H1 (cell line): Measurements from ENCODE around the gene SLC12A5. TPM values are rescaled to one million over a fixed set of nuclear protein-coding genes. Genes with fewer than 3 reads are reported as not detected.

Experiments
- BCL11A ChIP-seq, 2 experiments: IDR thresholded peaks; one replicate each; pipeline ENCODE4 v1.6.1; 2011; ENCODE audit warnings: low read depth in 2 of 2, low read length in 2 of 2, mild to moderate bottlenecking in 2 of 2
- BRCA1 ChIP-seq: IDR thresholded peaks from 2 replicates; pipeline ENCODE4 v1.6.1; 2012; ENCODE audit warnings: low read depth, low read length, improper control_type of control experiment
- CREB1 ChIP-seq: IDR thresholded peaks from 2 replicates; pipeline ENCODE4 v1.6.1; 2012; ENCODE audit warnings: inconsistent platforms
- EP300 ChIP-seq, 2 experiments: IDR thresholded peaks; 1 replicate in 1 of 2; 2 replicates in 1 of 2; pipeline ENCODE4 v1.6.1; 2011 to 2012; ENCODE audit warnings: low read depth in 2 of 2, low read length in 2 of 2, mild to moderate bottlenecking in 2 of 2, borderline replicate concordance in 1 of 2, inconsistent platforms in 1 of 2, moderate library complexity in 1 of 2
- HDAC6 ChIP-seq: IDR thresholded peaks from one replicate; pipeline ENCODE4 v1.7.1; 2012; ENCODE audit warnings: low read depth, mild to moderate bottlenecking, inconsistent platforms, low read length, moderate library complexity
- POLR2A ChIP-seq, 2 experiments: IDR thresholded peaks; 1 replicate in 1 of 2; 2 replicates in 1 of 2; pipeline ENCODE4 v1.6.1; 2011; ENCODE audit warnings: low read depth in 2 of 2, low read length in 2 of 2, mild to moderate bottlenecking in 2 of 2; ENCODE audit errors: control extremely low read depth in 1 of 2
- RNF2 ChIP-seq: fragments of 200-900, 300-1000 bp; sonication (generic); IDR thresholded peaks from 2 replicates; pipeline ENCODE4 v1.7.1; 2016; ENCODE audit warnings: borderline replicate concordance, low read depth, mild to moderate bottlenecking, antibody characterized with exemption, low read length; ENCODE audit not compliant: poor library complexity, severe bottlenecking; ENCODE audit errors: missing control alignments
- SRF ChIP-seq: IDR thresholded peaks from 2 replicates; pipeline ENCODE4 v1.6.1; 2011; ENCODE audit warnings: mild to moderate bottlenecking, low read depth, low read length, moderate library complexity
- TAF1 ChIP-seq: IDR thresholded peaks from 2 replicates; pipeline ENCODE4 v1.6.1; 2011; ENCODE audit warnings: mild to moderate bottlenecking, low read depth, low read length
- polyA plus RNA-seq, 7 experiments: library from polyadenylated mRNA; depleted of rRNA in 3 of 7; stranded (reverse) in 5 of 7; unstranded in 2 of 7; fragments of >200 nt in 5 of 7; fragments of 200-250 nt in 2 of 7; gene quantifications; 1 replicate in 5 of 7; 2 replicates in 1 of 7; 4 replicates in 1 of 7; pipeline versions ENCODE4 v1.2.1 to v1.2.3, GENCODE V29; 2011 to 2013; ENCODE audit warnings: missing spikeins in 2 of 7, mixed read lengths in 2 of 7
- total RNA-seq: library from RNA; stranded (reverse); fragmentation: NEBNext Ultra II Directional; extraction: Animal tissue kit (Norgen Biotek cat#: 25700); gene quantifications from 2 replicates; pipeline ENCODE4 v1.2.1, GENCODE V29; 2021
- TF ChIP-seq, protein P1 (sequence below): fragments of 300-600 bp; sonication (generic); IDR thresholded peaks from 2 replicates; pipeline ENCODE4 v1.7.1; 2012; ENCODE audit warnings: low read length, moderate library complexity, mild to moderate bottlenecking, inconsistent platforms; ENCODE audit not compliant: insufficient replicate concordance

Gene SLC12A5
- total and polyA plus RNA-seq, 2 of the 8 experiments (the other 6 are each of a cell fraction or from before 2014, with no cell fraction given), result 1.9 to 7.3 TPM

DNA sequence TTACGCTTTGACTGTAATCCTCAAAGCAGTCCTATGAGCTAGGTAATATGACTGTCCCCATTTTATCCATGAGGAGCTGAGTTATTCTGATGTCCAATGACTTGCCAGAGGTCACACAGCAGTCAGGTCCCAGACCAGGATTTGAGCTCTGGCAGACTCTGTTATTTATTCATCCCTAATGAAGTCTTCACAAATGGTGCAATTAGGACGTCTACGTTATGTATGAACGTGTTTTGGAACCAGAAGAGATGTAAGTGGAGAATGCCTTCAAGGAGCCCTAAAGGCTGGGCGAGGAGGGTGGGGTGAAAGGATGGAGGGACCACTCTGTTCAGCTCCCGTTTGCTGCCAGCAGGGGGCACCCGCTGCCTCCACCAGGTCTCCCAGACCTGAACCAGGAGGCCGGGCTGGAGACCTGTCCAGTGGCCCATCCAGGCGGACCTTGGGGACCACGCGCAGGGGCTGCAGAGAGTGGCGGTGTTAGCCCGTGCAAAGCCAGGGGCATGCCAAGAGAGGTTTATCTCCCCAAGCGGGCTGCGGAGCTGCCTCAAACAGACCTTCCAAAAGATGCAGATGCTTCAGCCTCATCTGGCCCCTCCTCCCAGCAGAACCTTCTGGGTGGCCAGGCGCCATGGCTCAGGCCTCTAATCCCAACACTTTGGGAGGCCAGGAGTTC, 41.8 kb upstream of the SLC12A5 start (continued):
- TF ChIP-seq, protein P1, sequence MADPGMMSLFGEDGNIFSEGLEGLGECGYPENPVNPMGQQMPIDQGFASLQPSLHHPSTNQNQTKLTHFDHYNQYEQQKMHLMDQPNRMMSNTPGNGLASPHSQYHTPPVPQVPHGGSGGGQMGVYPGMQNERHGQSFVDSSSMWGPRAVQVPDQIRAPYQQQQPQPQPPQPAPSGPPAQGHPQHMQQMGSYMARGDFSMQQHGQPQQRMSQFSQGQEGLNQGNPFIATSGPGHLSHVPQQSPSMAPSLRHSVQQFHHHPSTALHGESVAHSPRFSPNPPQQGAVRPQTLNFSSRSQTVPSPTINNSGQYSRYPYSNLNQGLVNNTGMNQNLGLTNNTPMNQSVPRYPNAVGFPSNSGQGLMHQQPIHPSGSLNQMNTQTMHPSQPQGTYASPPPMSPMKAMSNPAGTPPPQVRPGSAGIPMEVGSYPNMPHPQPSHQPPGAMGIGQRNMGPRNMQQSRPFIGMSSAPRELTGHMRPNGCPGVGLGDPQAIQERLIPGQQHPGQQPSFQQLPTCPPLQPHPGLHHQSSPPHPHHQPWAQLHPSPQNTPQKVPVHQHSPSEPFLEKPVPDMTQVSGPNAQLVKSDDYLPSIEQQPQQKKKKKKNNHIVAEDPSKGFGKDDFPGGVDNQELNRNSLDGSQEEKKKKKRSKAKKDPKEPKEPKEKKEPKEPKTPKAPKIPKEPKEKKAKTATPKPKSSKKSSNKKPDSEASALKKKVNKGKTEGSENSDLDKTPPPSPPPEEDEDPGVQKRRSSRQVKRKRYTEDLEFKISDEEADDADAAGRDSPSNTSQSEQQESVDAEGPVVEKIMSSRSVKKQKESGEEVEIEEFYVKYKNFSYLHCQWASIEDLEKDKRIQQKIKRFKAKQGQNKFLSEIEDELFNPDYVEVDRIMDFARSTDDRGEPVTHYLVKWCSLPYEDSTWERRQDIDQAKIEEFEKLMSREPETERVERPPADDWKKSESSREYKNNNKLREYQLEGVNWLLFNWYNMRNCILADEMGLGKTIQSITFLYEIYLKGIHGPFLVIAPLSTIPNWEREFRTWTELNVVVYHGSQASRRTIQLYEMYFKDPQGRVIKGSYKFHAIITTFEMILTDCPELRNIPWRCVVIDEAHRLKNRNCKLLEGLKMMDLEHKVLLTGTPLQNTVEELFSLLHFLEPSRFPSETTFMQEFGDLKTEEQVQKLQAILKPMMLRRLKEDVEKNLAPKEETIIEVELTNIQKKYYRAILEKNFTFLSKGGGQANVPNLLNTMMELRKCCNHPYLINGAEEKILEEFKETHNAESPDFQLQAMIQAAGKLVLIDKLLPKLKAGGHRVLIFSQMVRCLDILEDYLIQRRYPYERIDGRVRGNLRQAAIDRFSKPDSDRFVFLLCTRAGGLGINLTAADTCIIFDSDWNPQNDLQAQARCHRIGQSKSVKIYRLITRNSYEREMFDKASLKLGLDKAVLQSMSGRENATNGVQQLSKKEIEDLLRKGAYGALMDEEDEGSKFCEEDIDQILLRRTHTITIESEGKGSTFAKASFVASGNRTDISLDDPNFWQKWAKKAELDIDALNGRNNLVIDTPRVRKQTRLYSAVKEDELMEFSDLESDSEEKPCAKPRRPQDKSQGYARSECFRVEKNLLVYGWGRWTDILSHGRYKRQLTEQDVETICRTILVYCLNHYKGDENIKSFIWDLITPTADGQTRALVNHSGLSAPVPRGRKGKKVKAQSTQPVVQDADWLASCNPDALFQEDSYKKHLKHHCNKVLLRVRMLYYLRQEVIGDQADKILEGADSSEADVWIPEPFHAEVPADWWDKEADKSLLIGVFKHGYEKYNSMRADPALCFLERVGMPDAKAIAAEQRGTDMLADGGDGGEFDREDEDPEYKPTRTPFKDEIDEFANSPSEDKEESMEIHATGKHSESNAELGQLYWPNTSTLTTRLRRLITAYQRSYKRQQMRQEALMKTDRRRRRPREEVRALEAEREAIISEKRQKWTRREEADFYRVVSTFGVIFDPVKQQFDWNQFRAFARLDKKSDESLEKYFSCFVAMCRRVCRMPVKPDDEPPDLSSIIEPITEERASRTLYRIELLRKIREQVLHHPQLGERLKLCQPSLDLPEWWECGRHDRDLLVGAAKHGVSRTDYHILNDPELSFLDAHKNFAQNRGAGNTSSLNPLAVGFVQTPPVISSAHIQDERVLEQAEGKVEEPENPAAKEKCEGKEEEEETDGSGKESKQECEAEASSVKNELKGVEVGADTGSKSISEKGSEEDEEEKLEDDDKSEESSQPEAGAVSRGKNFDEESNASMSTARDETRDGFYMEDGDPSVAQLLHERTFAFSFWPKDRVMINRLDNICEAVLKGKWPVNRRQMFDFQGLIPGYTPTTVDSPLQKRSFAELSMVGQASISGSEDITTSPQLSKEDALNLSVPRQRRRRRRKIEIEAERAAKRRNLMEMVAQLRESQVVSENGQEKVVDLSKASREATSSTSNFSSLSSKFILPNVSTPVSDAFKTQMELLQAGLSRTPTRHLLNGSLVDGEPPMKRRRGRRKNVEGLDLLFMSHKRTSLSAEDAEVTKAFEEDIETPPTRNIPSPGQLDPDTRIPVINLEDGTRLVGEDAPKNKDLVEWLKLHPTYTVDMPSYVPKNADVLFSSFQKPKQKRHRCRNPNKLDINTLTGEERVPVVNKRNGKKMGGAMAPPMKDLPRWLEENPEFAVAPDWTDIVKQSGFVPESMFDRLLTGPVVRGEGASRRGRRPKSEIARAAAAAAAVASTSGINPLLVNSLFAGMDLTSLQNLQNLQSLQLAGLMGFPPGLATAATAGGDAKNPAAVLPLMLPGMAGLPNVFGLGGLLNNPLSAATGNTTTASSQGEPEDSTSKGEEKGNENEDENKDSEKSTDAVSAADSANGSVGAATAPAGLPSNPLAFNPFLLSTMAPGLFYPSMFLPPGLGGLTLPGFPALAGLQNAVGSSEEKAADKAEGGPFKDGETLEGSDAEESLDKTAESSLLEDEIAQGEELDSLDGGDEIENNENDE, result no peak
- no peak for TF ChIP-seq SRF
- TF ChIP-seq TAF1, result 0 out of 2 replicates have a peak, but pooled peaks have one; percentile 21
- TF ChIP-seq HDAC6, result no peak
- no peak for TF ChIP-seq BRCA1
- TF ChIP-seq CREB1, result peak; percentile 9; the same call in 1 of the 2 replicates
- TF ChIP-seq POLR2A (IDR thresholded peaks at IDR 0.05; ENCODE audit: control extremely low read depth in 1 of 2, low read depth in 2 of 2, low read length in 2 of 2), result no peak
- no peak for TF ChIP-seq RNF2
- no peak for TF ChIP-seq BCL11A (IDR thresholded peaks at IDR 0.05; ENCODE audit: low read depth in 2 of 2, low read length in 2 of 2)
- no peak for TF ChIP-seq EP300 (IDR thresholded peaks at IDR 0.05; ENCODE audit: borderline replicate concordance in 1 of 2, low read depth in 2 of 2, low read length in 2 of 2)
